D721Med (cell line): ENCODE measurements around the gene ANO1.

ENCODE experiments used
- DNase-seq: peaks from one replicate; pipeline ENCODE4 v3.0.0; 2011; ENCODE audit warnings: low spot score; ENCODE audit not compliant: insufficient read length
- FAIRE-seq: peaks from 2 replicates; lab custom pipeline; 2011; peaks lifted over from hg19 to GRCh38; lab: Jason Lieb, UNC
- CTCF ChIP-seq: IDR thresholded peaks from 2 replicates; pipeline ENCODE4 v1.5.1; 2012; ENCODE audit warnings: mild to moderate bottlenecking, control low read depth; ENCODE audit not compliant: insufficient read depth; ENCODE audit errors: missing control alignments

Gene ANO1

GRCh38 chr11:70087446-70088167 lies 9.5 kb downstream of the ANO1 start:
- FAIRE-seq (no peak), DNase-seq (no peak)
- TF ChIP-seq CTCF = no peak

- no peak for TF ChIP-seq CTCF
- FAIRE-seq (no peak), DNase-seq (no peak)
These were observed 10.7 kb downstream of the ANO1 start for GRCh38 chr11:70088735-70089250.

- FAIRE-seq = no peak
- no peak for TF ChIP-seq CTCF
- DNase-seq = no peak
These were observed 11.5 kb downstream of the ANO1 start for GRCh38 chr11:70089631-70090030.

GRCh38 chr11:70090961-70091381 lies 12.9 kb downstream of the ANO1 start:
- TF ChIP-seq CTCF = no peak
- FAIRE-seq = no peak

GRCh38 chr11:70091638-70092037 lies 13.5 kb downstream of the ANO1 start:
- DNase-seq (no peak), FAIRE-seq (no peak)
- TF ChIP-seq CTCF = no peak

More at GRCh38 chr11:70090961-70091381, 12.9 kb downstream of the ANO1 start:
- DNase-seq = no peak

GRCh38 chr11:70092959-70093715 lies 15.0 kb downstream of the ANO1 start:
- FAIRE-seq (no peak), DNase-seq (no peak)
- TF ChIP-seq CTCF = no peak
